MCF 10A (cell line): Measurements from ENCODE around the gene GSTCD. TPM values are rescaled to one million over a fixed set of nuclear protein-coding genes. Genes with fewer than 3 reads are reported as not detected.

Source experiments
- BruUV-seq: library from RNA; stranded (reverse); fragments of 400-500 nt; replicated peaks from 2 replicates; lab custom pipeline; 2021; lab: Mats Ljungman, UMichigan
- CTCF ChIA-PET: fragments of 300-600 bp; sonication (Branson Sonifier 250); formaldehyde crosslinking; extraction: SDS; loops from one replicate; lab custom pipeline; 2021; ENCODE audit warnings: antibody characterized with exemption, inconsistent platforms; lab: Yijun Ruan, JAX
- POLR2A ChIA-PET: fragments of 300-600, 350-650 bp; sonication (Branson Sonifier 250); formaldehyde crosslinking; extraction: SDS; loops from one replicate; lab custom pipeline; 2020; ENCODE audit warnings: antibody characterized with exemption, inconsistent platforms; lab: Yijun Ruan, JAX
- DNase-seq: peaks from one replicate; pipeline ENCODE4 v3.0.0-alpha.2; 2018; ENCODE audit not compliant: unreplicated experiment
- H3K27ac Mint-ChIP-seq: one replicate; pipeline ENCODE4 v1.8.0; 2022; ENCODE audit warnings: mild to moderate bottlenecking, low read depth, mixed read lengths; ENCODE audit not compliant: unreplicated experiment
- H3K27me3 Mint-ChIP-seq: one replicate; pipeline ENCODE4 v1.8.0; 2022; ENCODE audit warnings: mixed read lengths; ENCODE audit not compliant: insufficient read depth, unreplicated experiment
- H3K36me3 Mint-ChIP-seq: one replicate; pipeline ENCODE4 v1.8.0; 2022; ENCODE audit warnings: mild to moderate bottlenecking, moderate library complexity, mixed read lengths; ENCODE audit not compliant: insufficient read depth, unreplicated experiment
- H3K4me1 Mint-ChIP-seq: one replicate; pipeline ENCODE4 v1.8.0; 2022; ENCODE audit warnings: mixed read lengths; ENCODE audit not compliant: insufficient read depth, unreplicated experiment
- H3K4me3 Mint-ChIP-seq: one replicate; pipeline ENCODE4 v1.8.0; 2022; ENCODE audit warnings: mild to moderate bottlenecking, moderate library complexity, mixed read lengths; ENCODE audit not compliant: unreplicated experiment
- H3K9me3 Mint-ChIP-seq: one replicate; pipeline ENCODE4 v1.8.0; 2022; ENCODE audit warnings: mixed read lengths; ENCODE audit not compliant: unreplicated experiment
- CTCF ChIP-seq: fragments of 200-600 bp; IDR thresholded peaks from one replicate; pipeline ENCODE4 v1.8.0; 2022; ENCODE audit warnings: antibody characterized with exemption, mild to moderate bottlenecking; ENCODE audit not compliant: unreplicated experiment
- intact Hi-C: fragments of 100-400 bp; cut with micrococcal nuclease; formaldehyde crosslinking; loops from 2 replicates; pipeline ENCODE4 v1.14.1; 2022
- total RNA-seq: library from RNA; stranded (reverse); gene quantifications from 2 replicates; pipeline ENCODE4 v1.2.3, GENCODE V29; 2022

The GSTCD gene
- total RNA-seq, 1 experiment from 2014 or later = 16.3 TPM

- no peak for TF ChIP-seq CTCF
- POLR2A ChIA-PET = interaction anchor here (0.6 to 1.6 kb wide), 3 partner anchors 13 to 158 kb away, joined by 3 to 6 read pairs (median 3); no protein-coding TSS in a partner anchor
Observed at GRCh38 chr4:105808750-105809041, 100.1 kb downstream of the GSTCD start.

GRCh38 chr4:105815701-105816100 is 107.1 kb downstream of the GSTCD start:
- POLR2A ChIA-PET = no interaction called here
- BruUV-seq = no TSS peak
- H3K27me3 Mint-ChIP-seq = no peaks in the 10 kb centered on the region
- no peak for TF ChIP-seq CTCF
- no peaks in the 10 kb centered on the region for H3K4me1 Mint-ChIP-seq
- CTCF ChIA-PET = no interaction called here
- H3K27ac Mint-ChIP-seq = no peak overlapping the region
- no peak for DNase-seq
- no peak overlapping the region for H3K4me3 Mint-ChIP-seq
- no peaks in the 10 kb centered on the region for H3K9me3 Mint-ChIP-seq
- H3K36me3 Mint-ChIP-seq = no peaks in the 10 kb centered on the region
- intact Hi-C loops = no loop called here

More at GRCh38 chr4:105808750-105809041, 100.1 kb downstream of the GSTCD start:
- no peak overlapping the region for H3K4me3 Mint-ChIP-seq
- CTCF ChIA-PET = no interaction called here
- no peaks in the 10 kb centered on the region for H3K36me3 Mint-ChIP-seq
- H3K27me3 Mint-ChIP-seq = no peaks in the 10 kb centered on the region
- no TSS peak for BruUV-seq
- intact Hi-C loops = loop anchor here (1.0 kb wide), 1 partner anchor 93 kb away; no protein-coding TSS in a partner anchor
- DNase-seq = peak; percentile 73
- H3K4me1 Mint-ChIP-seq = peaks cover 31% of the 10 kb centered on the region
- peak overlapping the region; percentile 76 for H3K27ac Mint-ChIP-seq
- H3K9me3 Mint-ChIP-seq = no peaks in the 10 kb centered on the region

- Mint-ChIP-seq H3K27me3 (no peaks in the 10 kb centered on the region), H3K9me3 (no peaks in the 10 kb centered on the region), H3K4me1 (no peaks in the 10 kb centered on the region), H3K4me3 (no peak overlapping the region), H3K36me3 (peaks cover 7% of the 10 kb centered on the region), H3K27ac (no peak overlapping the region)
- ChIA-PET CTCF (interaction anchor here (0.6 kb wide), 1 partner anchor 254 kb away, joined by 3 read pairs; no protein-coding TSS in a partner anchor), POLR2A (interaction anchor here (1.8 kb wide), 1 partner anchor 14 kb away, joined by 6 read pairs; no protein-coding TSS in a partner anchor)
- no peak for TF ChIP-seq CTCF
- intact Hi-C loops = no loop called here
- BruUV-seq = no TSS peak
- DNase-seq = no peak
Observed at GRCh38 chr4:105822061-105822460, 113.5 kb downstream of the GSTCD start.

GRCh38 chr4:105828074-105828473 is 119.5 kb downstream of the GSTCD start:
- intact Hi-C loops = no loop called here
- H3K4me3 Mint-ChIP-seq = no peak overlapping the region
- no peak for TF ChIP-seq CTCF
- ChIA-PET CTCF (interaction anchor here (0.6 kb wide), 1 partner anchor 39 kb away, joined by 3 read pairs; no protein-coding TSS in a partner anchor), POLR2A (no interaction called here)
- BruUV-seq = no TSS peak
- H3K27ac Mint-ChIP-seq = no peak overlapping the region
- DNase-seq = no peak
- no peaks in the 10 kb centered on the region for H3K4me1 Mint-ChIP-seq
- H3K27me3 Mint-ChIP-seq = no peaks in the 10 kb centered on the region
- no peaks in the 10 kb centered on the region for H3K9me3 Mint-ChIP-seq
- H3K36me3 Mint-ChIP-seq = peaks cover 12% of the 10 kb centered on the region
